Activated CD8-positive, alpha-beta T cell treated with anti-CD3 and anti-CD28 coated beads, Interleukin-2, amount 10 ng/mL, durations not matched to agents 7 days and 5 days (primary cell): ENCODE data around the gene DLX2. TPM values are rescaled to one million over a fixed set of nuclear protein-coding genes. Genes with fewer than 3 reads are reported as not detected.

Experiments
- ATAC-seq: fragments of 150-1000 bp; cut with Tn5 transposase; one replicate; pipeline ENCODE4 v1.10.0; 2021; ENCODE audit warnings: moderate library complexity
- CTCF ChIA-PET: fragments of 350-600 bp; sonication (Branson Sonifier 250); formaldehyde crosslinking; loops from one replicate; lab custom pipeline; 2021; ENCODE audit warnings: antibody characterized with exemption; lab: Charles Lee
- POLR2A ChIA-PET: fragments of 350-600 bp; sonication (Branson Sonifier 250); formaldehyde crosslinking; loops from one replicate; lab custom pipeline; 2021; ENCODE audit warnings: antibody characterized with exemption; lab: Charles Lee
- DNase-seq: peaks from one replicate; pipeline ENCODE4 v3.0.0-alpha.2; 2020
- H3K27ac Mint-ChIP-seq: one replicate; pipeline ENCODE4 v1.8.0; 2021; ENCODE audit warnings: mild to moderate bottlenecking, mixed read lengths
- H3K27me3 Mint-ChIP-seq: one replicate; pipeline ENCODE4 v1.8.0; 2021; ENCODE audit warnings: low read depth, mixed read lengths
- H3K36me3 Mint-ChIP-seq: one replicate; pipeline ENCODE4 v1.8.0; 2021; ENCODE audit warnings: low read depth, mixed read lengths
- H3K4me1 Mint-ChIP-seq: one replicate; pipeline ENCODE4 v1.8.0; 2021; ENCODE audit warnings: low read depth, mixed read lengths
- H3K4me3 Mint-ChIP-seq: one replicate; pipeline ENCODE4 v1.8.0; 2021; ENCODE audit warnings: mild to moderate bottlenecking, mixed read lengths
- H3K9me3 Mint-ChIP-seq: one replicate; pipeline ENCODE4 v1.8.0; 2022; ENCODE audit warnings: mixed read lengths; ENCODE audit not compliant: insufficient read depth
- total RNA-seq, 2 experiments: library from RNA; stranded (reverse); gene quantifications; one replicate each; pipeline ENCODE4 v1.2.3, GENCODE V29; 2021

The DLX2 gene
- total RNA-seq, 2 experiments from 2014 or later: not detected

- H3K27ac Mint-ChIP-seq: peak overlapping the region; percentile 7
- H3K4me1 Mint-ChIP-seq: peaks cover 64% of the 10 kb centered on the region
- H3K36me3 Mint-ChIP-seq: no peaks in the 10 kb centered on the region
- ATAC-seq: no peak
- H3K4me3 Mint-ChIP-seq: peak overlapping the region; percentile 12
- POLR2A ChIA-PET: no interaction called here
- H3K27me3 Mint-ChIP-seq: peaks cover 67% of the 10 kb centered on the region
- no peak for DNase-seq
- CTCF ChIA-PET: interaction anchor here (1.8 to 2.2 kb wide), 3 partner anchors 12 to 394 kb away, joined by 5 to 8 read pairs (median 6); partner anchors contain the start of gene DLX1
- no peaks in the 10 kb centered on the region for H3K9me3 Mint-ChIP-seq
Observed at GRCh38 chr2:172098287-172098649, 4.4 kb downstream of the DLX2 start.

GRCh38 chr2:172097557-172098131 is 5.1 kb downstream of the DLX2 start:
- ChIA-PET POLR2A (no interaction called here), CTCF (no interaction called here)
- Mint-ChIP-seq H3K27me3 (peaks cover 68% of the 10 kb centered on the region), H3K4me3 (no peak overlapping the region), H3K4me1 (peaks cover 62% of the 10 kb centered on the region), H3K36me3 (no peaks in the 10 kb centered on the region), H3K9me3 (no peaks in the 10 kb centered on the region), H3K27ac (no peak overlapping the region)
- ATAC-seq: no peak
- DNase-seq: no peak

- peaks cover 55% of the 10 kb centered on the region for H3K4me1 Mint-ChIP-seq
- DNase-seq (no peak), ATAC-seq (no peak)
- H3K9me3 Mint-ChIP-seq: no peaks in the 10 kb centered on the region
- POLR2A ChIA-PET: interaction anchor here (1.3 kb wide), 1 partner anchor 9 kb away, joined by 3 read pairs; no protein-coding TSS in a partner anchor
- CTCF ChIA-PET: interaction anchor here (2.4 to 2.5 kb wide), 2 partner anchors 9 to 15 kb away, joined by 9 to 16 read pairs; no protein-coding TSS in a partner anchor
- H3K36me3 Mint-ChIP-seq: no peaks in the 10 kb centered on the region
- no peak overlapping the region for H3K27ac Mint-ChIP-seq
- H3K4me3 Mint-ChIP-seq: peak overlapping the region; percentile 50
- H3K27me3 Mint-ChIP-seq: peaks cover 69% of the 10 kb centered on the region
Observed at GRCh38 chr2:172096626-172097547, 5.8 kb downstream of the DLX2 start.

- DNase-seq (no peak), ATAC-seq (no peak)
- ChIA-PET POLR2A (interaction anchor here (1.3 kb wide), 1 partner anchor 8 kb away, joined by 3 read pairs; no protein-coding TSS in a partner anchor), CTCF (interaction anchor here (0.7 to 2.5 kb wide), 5 partner anchors 9 to 31 kb away, joined by 3 to 16 read pairs (median 6); no protein-coding TSS in a partner anchor)
- H3K4me3 Mint-ChIP-seq: peak overlapping the region; percentile 82
- no peaks in the 10 kb centered on the region for H3K36me3 Mint-ChIP-seq
- peak overlapping the region; percentile 47 for H3K27ac Mint-ChIP-seq
- peaks cover 68% of the 10 kb centered on the region for H3K27me3 Mint-ChIP-seq
- H3K4me1 Mint-ChIP-seq: peaks cover 48% of the 10 kb centered on the region
- no peaks in the 10 kb centered on the region for H3K9me3 Mint-ChIP-seq
Observed at GRCh38 chr2:172095905-172096625, 6.6 kb downstream of the DLX2 start.

- ChIA-PET CTCF (interaction anchor here (0.7 to 2.5 kb wide), 5 partner anchors 9 to 32 kb away, joined by 3 to 16 read pairs (median 6); no protein-coding TSS in a partner anchor), POLR2A (no interaction called here)
- ATAC-seq: peak; percentile 52
- Mint-ChIP-seq H3K4me1 (peaks cover 49% of the 10 kb centered on the region), H3K27me3 (peaks cover 69% of the 10 kb centered on the region), H3K9me3 (no peaks in the 10 kb centered on the region), H3K27ac (peak overlapping the region; percentile 55), H3K36me3 (no peaks in the 10 kb centered on the region), H3K4me3 (peak overlapping the region; percentile 82)
- peak; percentile 80 for DNase-seq
Observed at GRCh38 chr2:172095146-172095904, 7.4 kb downstream of the DLX2 start.

GRCh38 chr2:172094294-172095145 is 8.2 kb downstream of the DLX2 start:
- H3K4me1 Mint-ChIP-seq: peaks cover 49% of the 10 kb centered on the region
- H3K36me3 Mint-ChIP-seq: no peaks in the 10 kb centered on the region
- H3K27me3 Mint-ChIP-seq: peaks cover 76% of the 10 kb centered on the region
- ATAC-seq (no peak), DNase-seq (no peak)
- CTCF ChIA-PET: interaction anchor here (1.4 to 2.5 kb wide), 4 partner anchors 8 to 391 kb away, joined by 4 to 16 read pairs (median 8); no protein-coding TSS in a partner anchor
- no peaks in the 10 kb centered on the region for H3K9me3 Mint-ChIP-seq
- H3K4me3 Mint-ChIP-seq: peak overlapping the region; percentile 82
- H3K27ac Mint-ChIP-seq: no peak overlapping the region
- POLR2A ChIA-PET: no interaction called here

- Mint-ChIP-seq H3K27ac (no peak overlapping the region), H3K27me3 (peaks cover 82% of the 10 kb centered on the region), H3K9me3 (no peaks in the 10 kb centered on the region), H3K36me3 (peaks cover under 1% of the 10 kb centered on the region), H3K4me1 (peaks cover 48% of the 10 kb centered on the region), H3K4me3 (peak overlapping the region; percentile 6)
- no peak for DNase-seq
- ATAC-seq: no peak
- ChIA-PET CTCF (interaction anchor here (1.0 to 1.6 kb wide), 5 partner anchors 11 to 390 kb away, joined by 3 to 5 read pairs (median 4); no protein-coding TSS in a partner anchor), POLR2A (no interaction called here)
Observed at GRCh38 chr2:172093416-172094293, 9.0 kb downstream of the DLX2 start.

GRCh38 chr2:172092716-172093415 is 9.8 kb downstream of the DLX2 start:
- H3K4me3 Mint-ChIP-seq: no peak overlapping the region
- peaks cover 86% of the 10 kb centered on the region for H3K27me3 Mint-ChIP-seq
- peaks cover 7% of the 10 kb centered on the region for H3K36me3 Mint-ChIP-seq
- DNase-seq (no peak), ATAC-seq (no peak)
- CTCF ChIA-PET: interaction anchor here (1.0 to 1.6 kb wide), 5 partner anchors 10 to 389 kb away, joined by 3 to 5 read pairs (median 4); no protein-coding TSS in a partner anchor
- H3K9me3 Mint-ChIP-seq: no peaks in the 10 kb centered on the region
- H3K27ac Mint-ChIP-seq: no peak overlapping the region
- H3K4me1 Mint-ChIP-seq: peaks cover 52% of the 10 kb centered on the region
- POLR2A ChIA-PET: no interaction called here
